ENCODE results near the gene SEC14L5.
"Not testable (repeated sequence)": the region's sequence is repeated elsewhere in the genome, so short reads cannot be mapped to it uniquely, and the experiment has no call there.

SEC14L5 gene

DNA sequence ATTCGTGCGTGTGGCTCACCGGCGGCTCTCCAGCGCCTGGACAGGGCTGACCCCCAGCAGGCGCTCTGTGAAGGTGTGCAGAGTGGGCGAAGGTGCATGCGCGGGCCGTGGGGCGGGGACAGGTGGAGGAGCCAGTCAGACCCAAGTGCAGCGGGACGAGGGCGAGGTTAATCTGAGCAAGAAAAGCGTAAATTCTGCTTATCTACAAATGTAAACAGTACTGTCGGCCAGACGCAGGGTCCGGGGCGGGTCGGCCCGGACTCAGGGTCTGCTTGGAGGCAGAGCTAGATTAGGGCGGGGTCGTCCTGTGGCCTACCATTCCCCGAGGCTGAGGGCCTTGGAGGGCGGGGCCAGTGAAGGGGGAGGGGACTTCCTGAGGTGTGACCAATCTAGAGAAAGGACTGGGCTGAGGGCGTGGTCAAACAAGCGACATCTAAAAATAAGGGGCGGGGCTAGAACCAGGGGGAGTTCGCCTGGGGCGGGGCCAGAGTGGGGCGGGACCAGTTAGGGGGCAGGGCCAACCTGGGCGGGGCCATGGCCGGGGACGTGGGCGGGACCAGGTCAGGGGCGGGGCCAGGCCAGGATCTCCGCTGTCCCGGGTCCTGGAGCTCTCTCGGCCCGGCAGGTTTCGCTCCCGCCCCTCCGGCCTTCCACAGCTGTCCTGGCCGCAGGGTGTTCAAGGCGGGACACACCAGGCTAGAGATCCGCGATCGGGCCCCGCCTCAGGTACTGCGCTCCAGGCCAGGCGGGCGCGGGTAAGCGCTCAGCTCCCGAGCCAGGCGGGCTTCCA, at the start of gene SEC14L5:
TSS of gene SEC14L5 (plus strand) at position 611 of the 790 bp plus-strand sequence. CDS start 994 bp downstream, outside the sequence.
- peak; percentile 23 for FAIRE-seq

DNA sequence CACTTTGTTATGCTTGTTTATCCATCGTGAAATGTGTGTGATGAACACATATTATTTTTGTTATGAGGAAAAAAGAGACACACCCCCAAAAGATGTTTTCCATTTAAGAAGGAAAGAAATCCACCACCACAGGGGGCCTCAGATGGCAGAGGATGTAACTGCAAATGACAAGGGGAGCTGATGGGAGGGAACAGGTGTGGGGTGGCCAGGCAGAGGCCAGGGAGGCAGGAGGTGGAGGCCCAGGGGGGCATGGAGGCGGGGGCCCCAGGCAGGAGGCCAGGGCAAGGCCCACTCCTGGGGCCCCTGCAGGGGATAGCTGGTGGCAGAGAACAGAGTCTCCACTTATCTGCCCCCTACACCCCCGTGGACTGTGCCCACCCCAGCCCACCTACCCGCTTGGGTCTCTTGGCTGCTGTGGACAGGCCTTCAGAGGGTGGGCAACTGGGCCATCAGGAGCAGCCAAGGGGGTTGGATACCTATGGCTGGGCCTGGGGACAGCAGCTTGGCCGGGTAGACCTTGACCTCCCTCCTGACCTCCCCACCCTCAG, 49.2 kb upstream of the SEC14L5 start:
- no peak for FAIRE-seq

DNA sequence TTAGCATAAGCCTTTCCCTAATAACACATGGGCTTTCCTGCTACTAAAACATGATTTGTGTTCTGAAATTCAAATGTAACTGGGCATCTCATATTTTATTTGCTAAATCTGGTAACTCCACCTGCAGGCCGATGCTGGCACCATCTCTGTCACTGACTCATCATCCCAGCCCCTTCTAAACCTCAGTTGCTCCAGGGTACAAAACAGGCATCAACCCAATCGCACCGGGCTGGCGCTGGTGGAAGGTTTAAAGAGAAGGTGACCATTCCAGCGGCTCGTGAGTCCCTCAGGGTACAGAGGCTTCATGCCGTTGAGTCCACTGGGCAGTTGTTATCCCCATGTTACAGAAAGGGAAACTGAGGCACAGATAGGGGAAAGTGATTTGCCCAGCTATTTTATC, 48.3 kb upstream of the SEC14L5 start:
- FAIRE-seq: no peak

DNA sequence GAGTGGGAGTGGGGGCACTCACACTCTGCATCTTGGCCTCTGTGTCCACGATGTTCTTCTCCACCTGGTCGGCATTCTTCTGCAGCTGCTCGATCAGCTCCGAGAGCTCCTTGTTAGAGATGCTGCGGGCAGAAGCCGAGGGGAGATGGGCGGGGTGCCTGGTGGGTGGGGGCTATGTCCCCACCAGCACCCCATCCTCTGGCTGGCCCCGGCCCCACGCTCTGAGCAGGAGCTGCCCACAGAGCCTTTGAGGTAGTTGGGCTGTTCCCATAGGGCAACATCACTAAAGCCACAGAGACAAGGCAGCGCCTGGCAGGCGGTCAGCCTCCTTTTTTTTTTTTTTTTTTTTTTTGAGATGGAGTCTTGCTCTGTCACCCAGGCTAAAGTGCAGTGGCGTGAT, 47.3 kb upstream of the SEC14L5 start:
- no peak for FAIRE-seq

DNA sequence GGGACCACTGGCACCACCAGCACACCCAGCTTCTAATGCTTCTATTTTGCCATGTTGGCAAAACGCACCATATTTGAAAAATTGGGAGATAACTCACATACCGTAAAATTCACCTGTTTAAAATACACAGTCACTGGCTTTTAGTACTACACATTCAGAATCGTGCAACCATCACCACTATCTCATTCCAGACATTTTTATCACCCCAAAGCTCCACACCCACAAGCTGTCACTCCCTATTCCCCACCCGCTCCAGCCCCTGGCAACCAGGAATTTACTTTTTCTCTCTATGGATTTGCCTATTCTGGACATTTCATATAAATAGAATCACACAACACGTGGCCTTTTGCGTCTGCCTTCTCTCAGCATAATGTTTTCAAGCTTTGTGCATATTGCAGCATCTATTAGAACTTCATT, 46.2 kb upstream of the SEC14L5 start:
- FAIRE-seq: no peak

DNA sequence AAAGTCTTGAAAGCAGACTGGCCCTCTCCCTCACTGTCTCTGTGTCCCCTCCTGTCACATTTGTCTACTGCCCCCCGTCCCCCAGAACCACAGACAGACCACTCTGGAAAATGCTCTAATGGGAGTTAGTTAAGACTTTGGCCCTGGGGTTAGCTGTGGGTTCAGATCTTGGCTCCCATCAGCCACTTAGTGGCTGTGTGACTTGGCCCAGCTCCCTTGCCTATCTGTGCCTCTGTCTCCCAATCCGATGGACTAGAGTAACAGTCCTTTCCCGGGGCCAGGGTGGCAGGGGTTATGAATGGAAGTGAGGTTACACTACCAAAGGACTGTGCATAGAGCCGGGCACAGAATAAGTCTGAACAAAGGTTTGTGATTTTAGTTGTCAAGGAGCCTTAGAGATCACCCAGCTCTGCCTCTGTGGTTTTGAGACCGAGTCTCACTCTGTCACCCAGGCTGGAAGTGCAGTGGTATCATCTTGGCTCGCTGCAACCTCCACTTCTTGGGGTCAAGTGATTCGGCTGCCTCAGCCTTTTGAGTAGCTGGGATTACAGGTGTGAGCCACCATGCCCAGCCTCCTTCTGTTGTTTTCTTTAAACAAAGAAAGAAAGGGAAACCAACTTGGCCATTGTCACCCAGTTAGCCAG, 44.9 kb upstream of the SEC14L5 start:
- no peak for FAIRE-seq

DNA sequence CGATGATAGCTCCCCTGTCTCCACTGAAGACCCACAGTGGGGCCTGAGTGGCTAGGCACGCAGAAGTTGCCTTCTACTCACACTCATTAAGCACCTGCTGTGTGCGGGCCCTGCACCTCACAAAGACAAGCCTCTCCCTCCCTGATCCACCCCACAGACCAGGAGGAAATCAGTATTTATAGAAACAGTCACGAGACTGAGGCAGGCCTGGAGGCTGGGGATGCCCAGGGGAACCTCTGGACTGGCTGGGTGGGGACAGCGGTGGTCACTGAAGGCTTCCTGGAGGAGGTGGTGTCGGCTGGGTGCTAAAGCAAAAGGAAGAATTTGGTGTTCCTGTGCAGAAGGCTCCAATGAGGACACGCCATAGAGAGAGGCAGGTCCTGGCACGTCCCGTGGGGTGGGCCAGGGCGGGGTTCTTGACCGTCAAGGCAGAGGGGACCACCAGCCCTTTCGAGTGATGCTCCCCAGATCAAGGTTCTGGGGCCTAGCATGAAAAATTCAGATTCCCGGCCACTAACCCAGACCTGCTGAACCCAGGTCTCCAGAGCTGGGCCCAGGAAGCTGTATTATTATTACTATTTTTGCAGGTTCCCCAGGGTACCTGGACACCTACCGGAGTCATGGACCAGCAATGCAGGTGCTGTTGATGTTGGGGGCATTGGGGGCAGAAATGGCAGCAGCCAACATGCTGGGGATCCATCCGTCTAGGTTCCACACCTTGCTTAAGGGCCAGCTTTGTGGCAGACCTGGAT, 44.2 kb upstream of the SEC14L5 start:
- no peak for FAIRE-seq

DNA sequence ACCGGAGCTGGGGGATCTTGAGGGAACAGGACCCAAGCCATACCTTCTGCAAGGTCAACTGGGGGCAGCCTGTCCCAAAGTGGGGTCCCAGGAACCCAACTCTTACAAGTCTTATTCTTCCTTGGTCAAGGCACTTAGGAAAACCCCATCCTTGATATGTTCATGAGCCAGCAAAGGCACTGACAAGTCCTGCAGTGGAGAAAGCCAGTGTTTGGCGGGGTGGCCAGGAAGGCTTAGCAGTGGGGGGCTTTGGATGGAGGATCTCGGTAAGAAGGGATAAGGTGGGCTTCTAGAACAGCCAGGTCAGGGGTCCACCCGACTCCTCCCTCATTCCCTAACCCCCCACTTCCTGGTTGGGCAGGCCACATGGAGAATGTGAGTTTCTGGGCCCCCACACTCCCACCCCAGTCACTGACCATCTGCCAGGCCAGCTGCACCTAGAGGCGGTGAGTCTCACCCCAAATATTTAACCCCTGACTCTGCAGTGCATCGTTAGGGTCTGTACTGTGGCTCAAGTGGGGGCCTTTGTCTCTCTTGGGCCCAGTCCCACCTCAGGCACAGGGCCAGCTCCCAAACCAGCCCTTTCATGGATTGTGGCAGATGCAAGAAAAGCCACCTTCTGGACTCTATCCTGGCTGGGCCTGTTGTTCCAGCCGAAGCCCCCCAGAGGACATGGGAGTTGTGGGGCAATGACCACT, 43.5 kb upstream of the SEC14L5 start:
- no peak for FAIRE-seq

DNA sequence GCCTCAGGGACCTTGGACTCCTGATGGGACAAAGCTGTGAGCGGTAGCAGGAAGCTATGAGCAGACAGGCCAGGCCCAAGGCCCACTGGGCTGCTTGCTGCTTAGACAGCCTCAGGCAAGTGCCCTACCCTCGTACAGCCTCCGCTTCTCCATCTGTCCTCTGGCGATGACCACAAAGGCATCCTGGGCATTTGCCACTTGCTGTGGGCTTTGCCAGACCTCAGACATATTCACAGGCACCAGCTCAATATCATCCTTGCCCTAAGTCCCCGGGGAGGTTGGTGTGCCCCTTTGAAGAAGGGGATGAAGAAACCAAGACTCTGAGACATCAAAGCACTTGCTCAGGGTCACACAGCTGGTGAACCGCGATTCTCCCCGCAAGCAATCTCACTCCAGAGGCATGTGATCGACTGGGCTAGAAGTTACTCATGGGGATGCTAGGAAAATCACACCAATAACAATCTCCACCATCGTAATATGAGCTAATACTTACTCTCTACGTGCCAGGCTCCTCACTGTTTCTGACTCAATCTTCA, 42.8 kb upstream of the SEC14L5 start:
- FAIRE-seq: no peak

DNA sequence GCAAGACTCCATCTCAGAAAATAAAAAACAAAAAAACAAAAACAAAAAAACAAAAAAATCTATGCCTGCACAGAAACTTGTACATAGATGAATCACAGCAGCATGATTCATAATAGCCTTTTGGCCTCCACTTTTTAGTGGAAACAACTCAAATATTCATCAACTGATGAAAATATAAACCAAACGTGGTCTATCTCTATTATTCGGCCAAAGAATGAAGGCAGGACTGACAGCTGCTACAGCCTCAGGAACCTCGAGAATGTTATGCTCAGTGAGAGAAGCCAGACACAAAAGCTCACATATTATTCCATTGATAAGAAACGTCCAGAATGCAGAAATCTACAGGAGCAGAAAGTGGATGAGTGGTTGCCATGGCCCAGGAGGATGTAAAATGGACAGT, 41.0 kb upstream of the SEC14L5 start:
- FAIRE-seq: no peak

DNA sequence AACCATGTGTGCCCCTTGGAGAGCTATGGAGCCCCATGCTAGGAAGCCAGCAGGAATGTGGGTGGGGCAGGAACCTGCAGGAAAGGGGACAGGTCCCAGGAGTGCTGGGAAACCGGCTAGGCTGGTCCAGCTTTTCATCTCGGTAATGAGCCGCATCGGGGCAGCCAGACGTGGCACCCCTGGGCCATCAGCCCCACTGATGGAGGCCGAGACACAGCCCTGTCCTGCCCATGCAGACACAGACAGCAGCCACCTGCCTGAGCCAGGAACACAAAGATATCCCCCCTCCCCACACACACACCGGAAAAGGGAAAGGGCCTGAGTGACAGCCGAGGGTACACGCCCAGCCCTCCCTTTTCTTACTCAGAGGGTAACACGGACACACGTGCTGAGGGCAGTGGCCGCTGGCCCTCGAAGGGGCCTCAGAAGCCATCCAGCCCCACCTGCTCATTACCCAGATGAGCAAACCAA, 39.3 kb upstream of the SEC14L5 start:
- no peak for FAIRE-seq

DNA sequence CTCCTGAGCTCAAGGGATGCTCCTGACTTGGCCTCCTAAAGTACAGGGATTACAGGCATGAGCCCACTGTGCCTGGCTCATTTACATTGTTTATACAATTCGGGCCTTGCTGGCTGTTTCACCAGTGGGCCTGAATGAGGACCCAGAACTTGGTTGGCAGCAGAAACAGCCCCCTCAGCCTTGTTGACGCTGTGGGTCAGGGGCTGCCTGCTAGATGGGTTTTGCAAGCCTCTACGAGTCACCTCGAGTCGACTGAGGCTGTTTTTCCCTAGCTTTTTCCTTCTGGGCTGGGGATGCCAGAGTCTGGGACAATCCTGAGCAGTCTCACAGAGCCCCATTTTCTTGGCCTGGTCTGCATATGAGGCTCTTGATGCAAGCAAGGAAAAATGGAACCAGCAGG, 37.3 kb upstream of the SEC14L5 start:
- FAIRE-seq: no peak

DNA sequence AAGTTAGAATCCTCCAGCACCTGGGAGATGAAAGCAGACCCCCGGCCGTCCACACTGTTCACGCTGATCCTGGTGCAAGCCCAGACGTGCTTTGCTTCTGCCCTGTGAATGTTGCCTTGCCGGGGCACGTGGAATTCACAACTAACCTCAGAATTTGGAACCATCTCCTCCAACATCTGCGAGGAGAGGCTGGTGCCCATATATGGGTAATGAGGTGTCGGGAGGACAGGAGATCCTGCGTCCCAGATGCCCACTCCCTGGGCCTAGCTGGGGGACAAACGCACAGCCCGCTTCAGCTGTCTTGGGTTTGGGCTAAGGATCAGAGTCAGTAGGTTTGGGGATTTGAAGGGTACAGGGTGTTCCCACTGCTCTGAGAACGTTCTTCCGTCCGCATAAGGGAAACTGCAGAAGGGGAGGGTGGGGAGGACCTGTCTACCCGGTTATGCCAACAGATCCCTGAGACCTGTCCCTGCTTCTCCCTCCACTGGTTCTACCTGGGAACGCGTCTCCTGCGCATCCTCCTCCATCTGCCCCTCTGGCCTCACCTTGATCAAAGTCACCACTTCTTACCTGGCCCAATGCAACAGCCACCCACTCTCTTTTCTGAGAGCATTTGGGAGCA, 35.3 kb upstream of the SEC14L5 start:
- FAIRE-seq: no peak

DNA sequence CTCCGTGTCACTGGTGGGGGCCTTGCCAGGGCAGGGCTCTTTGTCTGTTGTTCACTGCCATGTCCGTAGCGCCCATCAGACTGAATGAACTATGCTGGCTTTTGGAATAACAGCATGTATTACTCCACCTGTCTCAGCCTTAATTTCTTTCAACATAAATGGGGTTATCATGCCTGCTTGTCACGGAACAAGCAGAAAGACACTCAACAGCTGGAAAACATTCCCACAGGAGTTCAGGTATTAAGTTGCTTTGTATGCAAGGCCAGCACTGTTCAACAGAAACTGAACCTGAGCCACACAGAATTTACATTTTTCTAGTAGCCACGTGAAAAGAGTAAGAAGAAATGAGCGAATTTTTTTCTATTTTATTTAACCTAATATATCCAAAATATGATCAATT, 34.3 kb upstream of the SEC14L5 start:
- no peak for FAIRE-seq

DNA sequence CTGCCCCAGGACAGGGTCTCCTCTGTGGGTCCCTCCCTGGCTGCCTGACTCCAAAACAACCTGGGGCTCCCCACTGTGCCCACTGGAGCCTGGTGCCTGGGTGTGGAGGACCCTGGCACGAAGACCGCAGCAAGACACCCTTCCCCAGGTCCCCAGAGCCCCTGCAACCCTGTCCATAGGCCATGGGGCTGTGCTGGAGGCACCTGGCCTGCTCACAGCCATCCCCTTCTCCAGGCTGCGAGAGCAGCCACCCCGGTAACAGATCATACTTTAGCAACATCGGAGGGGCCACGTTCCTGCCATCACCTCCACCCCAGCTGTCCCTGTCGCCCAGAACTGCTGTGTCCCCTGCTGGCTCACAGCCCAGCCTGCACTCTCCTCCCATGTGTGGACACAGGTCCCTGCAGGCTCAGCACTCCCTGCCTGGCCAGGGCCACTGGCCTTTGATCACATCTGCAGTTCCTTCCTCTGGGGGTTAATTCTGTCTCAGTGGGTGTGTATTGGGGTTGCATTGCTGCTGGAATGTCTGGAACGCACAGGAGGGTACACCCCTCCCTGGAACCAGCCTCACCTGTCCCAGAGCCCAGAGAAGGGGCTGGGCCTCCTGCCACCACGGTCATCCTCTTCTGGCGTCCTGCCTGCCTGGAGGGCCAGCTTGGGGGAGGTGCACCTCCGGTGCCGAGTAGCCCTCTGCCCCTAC, 33.4 kb upstream of the SEC14L5 start:
- no peak for FAIRE-seq

DNA sequence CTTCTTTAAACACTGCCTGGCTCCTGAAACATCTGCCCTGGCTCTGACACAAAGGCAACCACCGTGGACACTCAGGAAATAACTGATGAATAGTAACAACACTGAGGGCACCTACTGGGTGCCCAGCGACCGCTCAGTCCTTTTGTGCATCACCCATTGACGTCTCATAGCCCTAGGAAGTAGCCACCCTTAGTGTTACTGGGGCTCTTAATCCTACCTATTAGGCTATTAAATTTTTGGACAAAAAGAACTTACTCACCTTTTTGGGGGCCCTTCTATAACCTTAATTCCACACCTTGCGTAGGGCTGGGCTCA, 32.9 kb upstream of the SEC14L5 start:
- FAIRE-seq: no peak

DNA sequence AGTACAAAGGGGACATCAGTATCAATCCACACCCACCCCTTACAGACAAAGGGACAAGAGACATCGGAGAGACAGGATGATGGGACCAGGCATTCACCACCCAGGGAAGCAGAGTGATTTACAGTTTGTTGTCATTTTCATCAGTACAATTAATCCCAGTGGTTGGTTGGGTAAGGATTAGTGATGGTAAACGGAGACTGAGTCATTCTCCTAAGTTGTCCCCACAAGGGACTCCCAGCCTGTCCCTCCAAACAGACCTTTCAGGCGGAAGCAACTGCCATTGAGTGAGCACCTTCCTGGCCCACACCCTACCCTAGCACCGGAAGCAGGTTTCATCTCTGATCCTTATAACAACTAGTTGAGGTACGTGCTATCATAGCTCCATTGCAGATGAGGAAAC, 32.3 kb upstream of the SEC14L5 start:
- FAIRE-seq: no peak

DNA sequence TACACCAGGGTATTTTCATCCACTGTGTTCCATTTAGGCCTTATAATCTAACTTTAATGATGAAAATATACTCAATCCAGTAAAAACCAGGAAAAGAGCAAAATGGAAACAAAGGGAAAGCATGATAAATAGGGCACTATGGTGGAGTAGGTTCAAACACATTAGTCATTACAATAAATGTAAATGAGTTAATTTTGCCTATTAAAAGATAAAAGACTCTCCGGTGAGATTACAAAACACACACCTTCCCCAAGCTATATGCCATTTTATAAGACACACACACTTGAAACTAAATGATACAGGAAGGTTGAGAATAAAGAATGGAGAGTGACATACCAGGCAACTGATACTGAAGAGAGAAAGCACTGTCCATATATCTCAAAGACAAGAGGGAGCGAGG, 31.2 kb upstream of the SEC14L5 start:
- FAIRE-seq: no peak

DNA sequence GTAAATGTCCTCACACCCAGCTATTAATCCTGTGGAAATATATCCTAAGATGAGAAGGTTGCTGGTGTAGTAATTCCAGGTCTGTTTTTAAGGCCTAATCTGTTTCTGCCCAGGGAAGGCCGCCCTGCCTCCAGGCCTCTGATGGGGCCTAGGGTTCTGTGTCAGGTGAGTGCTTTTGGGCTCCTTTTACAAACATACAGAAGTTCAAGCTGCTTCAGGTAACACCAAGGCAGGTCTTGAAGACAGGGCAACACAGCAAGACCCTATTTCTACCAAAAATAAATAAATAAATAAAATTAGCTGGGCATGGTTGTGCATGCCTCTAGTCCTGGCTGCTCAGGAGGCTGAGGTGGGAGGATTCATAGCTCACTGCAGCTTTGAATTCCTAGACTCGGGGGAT, 30.5 kb upstream of the SEC14L5 start:
- no peak for FAIRE-seq

DNA sequence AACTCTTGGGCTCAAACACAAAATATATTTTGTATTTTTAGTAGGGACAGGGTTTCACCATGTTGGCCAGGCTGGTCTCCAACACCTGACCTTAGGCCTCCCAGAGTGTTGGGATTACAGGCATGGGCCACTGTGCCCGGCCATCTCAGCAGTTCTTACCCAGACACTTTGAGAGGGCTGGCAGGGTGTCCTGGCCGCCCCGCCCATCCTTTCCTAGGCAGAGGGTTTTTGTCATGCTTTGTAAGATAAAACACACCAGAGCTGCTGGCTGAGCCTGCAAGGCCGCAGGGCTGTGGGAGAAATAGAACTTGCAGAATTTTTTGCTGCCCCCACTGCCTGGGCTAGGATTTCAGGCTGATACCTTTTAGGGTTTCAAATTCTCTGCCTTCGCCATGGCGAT, 29.9 kb upstream of the SEC14L5 start:
- FAIRE-seq: no peak

DNA sequence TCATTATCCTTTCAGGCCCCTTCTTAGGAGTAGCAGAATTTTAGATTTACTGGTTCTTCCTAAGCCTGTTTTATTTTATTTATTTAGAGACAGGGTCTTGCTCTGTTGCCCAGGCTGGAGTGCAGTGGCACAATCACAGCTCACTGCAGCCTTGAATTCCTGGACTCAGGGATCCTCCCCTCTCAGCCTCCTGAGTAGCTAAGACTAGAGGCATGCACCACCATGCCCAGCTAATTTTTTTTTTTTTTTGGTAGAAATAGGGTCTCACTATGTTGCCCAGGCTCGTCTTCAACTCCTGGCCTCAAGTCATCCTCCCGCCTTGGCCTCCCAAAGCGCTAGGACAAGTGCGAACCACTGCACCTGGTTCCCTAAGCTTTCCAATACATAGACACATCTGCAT, 28.5 kb upstream of the SEC14L5 start:
- not testable (repeated sequence) for FAIRE-seq

DNA sequence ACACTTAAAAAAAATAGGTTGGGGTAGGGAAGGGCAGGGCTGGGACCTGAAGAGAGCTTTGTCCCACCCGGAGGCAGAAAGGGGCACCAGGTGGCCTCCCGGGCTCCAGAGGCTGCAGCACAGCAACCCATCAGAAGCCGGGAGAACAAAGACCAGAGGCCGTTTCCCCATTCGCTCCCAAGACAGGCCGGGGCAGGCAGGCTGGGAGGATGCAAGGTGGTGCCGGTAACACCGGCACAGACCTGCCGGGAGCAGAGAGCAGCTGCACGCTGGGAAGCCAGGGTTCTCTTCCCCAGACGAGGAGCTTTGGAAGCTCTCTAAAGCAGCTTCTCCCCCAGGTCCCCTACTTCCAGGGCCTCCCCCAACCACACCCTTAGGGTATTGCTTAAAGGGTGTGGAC, 26.7 kb upstream of the SEC14L5 start:
- no peak for FAIRE-seq
